Lower leg skin (tissue), 3 donors: ENCODE data around the gene PRR5.

Experiments
- CTCF ChIP-seq, 3 donors: fragments of 450-650 bp; IDR thresholded peaks; one replicate each; pipeline ENCODE4 v1.5.1; 2016; ENCODE audit warnings: antibody characterized with exemption in 3 of 3, mild to moderate bottlenecking in 3 of 3, moderate library complexity in 2 of 3
- POLR2A ChIP-seq, 2 donors: fragments of 450-650 bp; IDR thresholded peaks; one replicate each; pipeline ENCODE4 v1.6.1; 2016 to 2017; ENCODE audit warnings: antibody characterized with exemption in 2 of 2, mild to moderate bottlenecking in 1 of 2, moderate library complexity in 1 of 2

DNA sequence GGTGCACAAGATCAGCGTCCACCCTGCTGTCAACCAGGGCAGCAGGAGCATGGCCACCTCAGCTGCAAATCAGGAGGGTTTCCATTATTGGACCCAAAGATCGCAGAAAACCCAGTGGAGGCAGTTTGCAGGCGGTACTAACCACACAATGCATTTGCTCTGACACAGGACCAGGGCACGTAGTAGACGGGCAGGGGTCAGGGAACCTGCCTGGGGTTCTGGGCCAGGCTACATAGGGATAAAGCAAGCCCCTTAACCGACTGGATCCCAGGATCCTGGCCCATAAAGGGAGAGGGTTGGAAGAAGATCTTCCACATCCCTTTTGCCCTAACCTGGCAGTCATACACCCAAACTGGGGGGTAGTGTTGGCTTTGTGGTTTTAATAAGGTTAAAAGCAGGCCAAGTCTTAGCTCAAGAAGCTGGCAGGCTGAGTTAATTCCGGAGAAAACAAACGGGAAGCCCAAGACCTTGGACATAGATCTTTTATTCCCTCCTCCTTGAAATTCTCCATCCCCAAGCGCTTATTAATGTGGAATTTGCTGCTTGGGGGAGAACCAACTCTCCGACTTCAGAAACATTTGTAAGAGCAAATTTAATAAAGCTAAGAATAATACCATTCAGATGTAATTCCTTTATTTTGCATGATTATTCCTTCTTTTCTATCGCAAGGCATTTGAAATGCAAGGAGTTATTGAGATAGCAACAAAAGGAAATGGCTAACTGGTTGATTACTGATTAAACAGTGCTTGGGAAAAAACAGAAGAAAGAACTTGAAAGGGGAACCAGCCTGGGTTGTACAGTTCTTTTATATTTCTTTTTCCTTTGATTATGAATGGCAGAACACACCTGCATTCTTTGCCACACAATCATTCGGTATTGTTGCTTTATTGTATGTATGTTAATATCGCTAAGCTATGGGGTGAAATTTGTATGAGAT is 44.1 kb downstream of the PRR5 start:
- TF ChIP-seq POLR2A (IDR thresholded peaks at IDR 0.05) = no peak
- TF ChIP-seq CTCF (IDR thresholded peaks at IDR 0.05) = no peak
